Measurements from ENCODE around the gene AOPEP. TPM values are rescaled to one million over a fixed set of nuclear protein-coding genes. Genes with fewer than 3 reads are reported as not detected.
A peak's percentile ranks its signal among the peaks of the same experiment; 100 is the strongest.

Gene AOPEP
- total and polyA plus RNA-seq, 12 donors: 110 to 250 (median 161) TPM

DNA sequence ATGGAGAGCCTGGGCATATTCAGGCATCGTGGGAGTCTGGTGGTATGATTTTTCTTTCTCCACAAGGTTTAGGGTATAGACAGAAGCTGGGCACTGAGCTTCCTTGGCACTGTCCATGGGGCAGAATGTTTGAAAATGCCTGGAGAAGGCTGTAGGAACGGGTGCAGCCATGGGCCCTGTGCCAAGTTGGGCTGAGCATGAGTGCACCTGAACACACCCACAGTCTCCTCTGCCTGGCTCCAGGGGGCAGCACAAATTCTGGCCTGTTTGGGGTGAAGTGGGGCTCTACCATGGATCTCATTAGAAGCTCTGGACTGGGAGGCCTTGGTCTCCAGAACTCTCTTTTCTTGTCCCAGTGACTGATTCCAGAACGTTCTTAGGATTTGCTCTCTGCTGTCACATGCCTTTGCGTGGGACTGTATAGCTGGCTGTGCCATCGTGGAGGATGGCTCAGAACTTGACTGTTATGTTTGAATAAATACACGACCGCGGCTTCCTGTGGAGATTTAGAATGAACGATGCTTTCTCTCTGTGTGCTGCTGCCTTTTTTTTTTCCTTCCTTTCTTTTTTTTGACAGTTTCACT is 361.3 kb downstream of the AOPEP start:
- DNase-seq: no peak
- H3K27ac ChIP-seq: peak overlapping the region in 5 of 10 donors; percentile 18 to 86 (median 79)
- intact Hi-C loops (cut with DNase I): loop anchor here in 3 of 10 donors (10.0 kb wide), 3 partner anchors 53 to 73 kb away; no protein-coding TSS in a partner anchor
- H3K9me3 ChIP-seq: no peaks in the 10 kb centered on the region
- WGBS, 2 donors: 67 to 72% methylated on average over 9 of the region's 9 CpGs
- H3K27me3 ChIP-seq: no peaks in the 10 kb centered on the region
- H3K4me3 ChIP-seq: no peak overlapping the region
- ATAC-seq: no peak
- peaks cover 37 to 100% (median 91%) of the 10 kb centered on the region in 9 donors for H3K4me1 ChIP-seq
- peaks cover 0 to 74% (median 37%) of the 10 kb centered on the region in 9 donors for H3K36me3 ChIP-seq
- TF ChIP-seq, protein P1, sequence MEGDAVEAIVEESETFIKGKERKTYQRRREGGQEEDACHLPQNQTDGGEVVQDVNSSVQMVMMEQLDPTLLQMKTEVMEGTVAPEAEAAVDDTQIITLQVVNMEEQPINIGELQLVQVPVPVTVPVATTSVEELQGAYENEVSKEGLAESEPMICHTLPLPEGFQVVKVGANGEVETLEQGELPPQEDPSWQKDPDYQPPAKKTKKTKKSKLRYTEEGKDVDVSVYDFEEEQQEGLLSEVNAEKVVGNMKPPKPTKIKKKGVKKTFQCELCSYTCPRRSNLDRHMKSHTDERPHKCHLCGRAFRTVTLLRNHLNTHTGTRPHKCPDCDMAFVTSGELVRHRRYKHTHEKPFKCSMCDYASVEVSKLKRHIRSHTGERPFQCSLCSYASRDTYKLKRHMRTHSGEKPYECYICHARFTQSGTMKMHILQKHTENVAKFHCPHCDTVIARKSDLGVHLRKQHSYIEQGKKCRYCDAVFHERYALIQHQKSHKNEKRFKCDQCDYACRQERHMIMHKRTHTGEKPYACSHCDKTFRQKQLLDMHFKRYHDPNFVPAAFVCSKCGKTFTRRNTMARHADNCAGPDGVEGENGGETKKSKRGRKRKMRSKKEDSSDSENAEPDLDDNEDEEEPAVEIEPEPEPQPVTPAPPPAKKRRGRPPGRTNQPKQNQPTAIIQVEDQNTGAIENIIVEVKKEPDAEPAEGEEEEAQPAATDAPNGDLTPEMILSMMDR (IDR thresholded peaks at IDR 0.05): peak in 4 of 9 donors; percentile 12 to 33 (median 30)

DNA sequence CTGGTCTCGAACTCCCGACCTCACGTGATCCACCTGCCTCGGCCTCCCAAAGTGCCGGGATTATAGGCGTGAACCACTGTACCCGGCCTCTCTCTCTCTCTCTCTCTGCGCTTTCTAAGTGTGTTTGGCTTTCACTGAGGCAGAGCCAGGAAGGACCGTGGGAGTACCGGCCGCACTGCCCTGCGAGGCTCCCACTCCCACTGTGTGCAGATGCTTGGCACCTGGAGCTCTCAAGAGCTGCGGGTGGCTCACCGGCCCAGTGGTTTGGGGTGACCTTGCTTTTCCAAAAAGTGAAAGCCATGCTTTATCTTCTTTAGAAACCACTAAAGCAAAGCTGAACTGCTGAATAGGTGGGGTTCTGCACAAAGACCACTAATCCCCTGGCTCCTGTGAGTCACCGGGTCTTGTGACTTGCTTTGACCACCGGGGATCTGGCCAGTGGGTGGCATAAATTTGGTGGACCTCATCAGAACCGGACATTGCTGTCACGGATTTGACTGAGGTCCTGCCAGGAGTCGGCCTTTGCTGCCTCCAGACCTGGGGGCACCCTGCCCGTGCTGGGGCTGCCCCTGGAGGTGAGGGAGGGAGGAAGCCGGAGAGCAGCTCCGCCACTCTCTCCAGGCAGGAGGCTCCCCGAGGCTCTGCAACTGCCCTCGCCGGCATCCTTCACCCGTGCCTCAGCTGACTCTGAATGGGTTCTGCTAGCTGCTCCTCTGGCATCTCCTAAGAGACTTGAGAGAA is 362.1 kb downstream of the AOPEP start:
- H3K27ac ChIP-seq: peak overlapping the region; percentile 19 to 88 (median 80)
- peaks cover 0 to 66% (median 31%) of the 10 kb centered on the region in 9 donors for H3K36me3 ChIP-seq
- WGBS, 2 donors: 73 to 83% methylated on average over 26 of the region's 26 CpGs
- H3K27me3 ChIP-seq: no peaks in the 10 kb centered on the region
- H3K4me3 ChIP-seq: no peak overlapping the region
- ATAC-seq (no peak), DNase-seq (no peak)
- no peaks in the 10 kb centered on the region for H3K9me3 ChIP-seq
- peaks cover 40 to 100% (median 94%) of the 10 kb centered on the region in 9 donors for H3K4me1 ChIP-seq
- TF ChIP-seq, protein P1 (IDR thresholded peaks at IDR 0.05): no peak
- intact Hi-C loops (cut with DNase I): loop anchor here in 3 of 10 donors (10.0 kb wide), 3 partner anchors 54 to 74 kb away; no protein-coding TSS in a partner anchor

DNA sequence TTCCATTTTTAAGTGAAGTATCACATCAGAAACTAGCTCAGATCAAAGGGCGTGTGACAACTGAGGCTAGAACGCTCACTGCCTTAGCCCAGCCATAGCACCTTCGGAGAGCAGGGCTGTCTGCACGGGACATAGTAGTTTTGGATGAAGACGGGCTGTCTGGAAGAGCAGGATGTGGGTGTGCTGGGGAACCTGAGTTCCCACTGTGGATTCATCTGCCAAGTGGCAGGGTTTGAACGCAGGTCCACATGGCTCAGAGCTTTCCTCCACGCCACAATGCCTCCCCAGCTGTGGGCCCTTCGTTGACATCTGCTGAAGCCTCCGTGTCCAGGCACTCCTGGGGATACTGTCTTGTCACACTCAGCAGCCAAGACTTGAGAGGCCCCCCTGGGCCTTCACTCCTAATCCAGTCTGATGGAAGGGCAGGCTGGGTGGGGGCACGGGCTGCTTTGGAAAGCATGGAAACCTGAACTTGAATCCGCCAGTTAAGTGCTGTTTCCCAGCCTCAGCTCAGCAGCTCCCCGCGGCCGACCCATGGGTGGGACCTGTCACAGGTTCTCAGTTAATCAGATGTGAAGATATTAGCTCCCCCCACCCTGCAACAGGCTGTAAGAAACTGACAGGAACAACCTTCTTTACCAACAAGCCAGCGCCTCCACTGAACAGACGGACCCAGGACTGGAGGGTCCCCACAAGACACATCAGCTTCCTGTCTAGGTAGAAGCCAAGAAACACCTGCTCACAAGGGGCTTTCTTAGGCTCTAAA is 362.9 kb downstream of the AOPEP start:
- DNase-seq: no peak
- H3K9me3 ChIP-seq: no peaks in the 10 kb centered on the region
- peaks cover 0 to 62% (median 29%) of the 10 kb centered on the region in 9 donors for H3K36me3 ChIP-seq
- WGBS, 2 donors: 77 to 79% methylated on average over 16 of the region's 16 CpGs
- intact Hi-C loops (cut with DNase I): loop anchor here in 6 of 10 donors (2.0 to 10.0 kb wide), 6 partner anchors 33 to 157 kb away; no protein-coding TSS in a partner anchor
- TF ChIP-seq, protein P1 (IDR thresholded peaks at IDR 0.05): no peak
- ATAC-seq: no peak
- H3K27ac ChIP-seq: peak overlapping the region; percentile 16 to 88 (median 80)
- no peaks in the 10 kb centered on the region for H3K27me3 ChIP-seq
- no peak overlapping the region for H3K4me3 ChIP-seq
- peaks cover 40 to 100% (median 94%) of the 10 kb centered on the region in 9 donors for H3K4me1 ChIP-seq
